Neutrophil (primary cell): ENCODE data around the gene PLPP3.

Experiments used
- H3K27ac ChIP-seq: fragments of 200-600 bp; sonication (generic); 2 replicates; pipeline ENCODE4 v1.5.1; 2016; ENCODE audit warnings: mild to moderate bottlenecking, moderate library complexity
- H3K27me3 ChIP-seq: fragments of 200-600 bp; sonication (generic); 2 replicates; pipeline ENCODE4 v1.6.0; 2016; ENCODE audit warnings: mild to moderate bottlenecking
- H3K36me3 ChIP-seq: fragments of 200-600 bp; sonication (generic); 2 replicates; pipeline ENCODE4 v1.5.1; 2017
- H3K4me1 ChIP-seq, 2 experiments: fragments of 200-600 bp in 1 of 2; sonication (generic) in 1 of 2; 1 replicate in 1 of 2; 2 replicates in 1 of 2; pipeline versions ENCODE4 v1.5.1 to v1.6.1; 2013 to 2016; ENCODE audit warnings: low read depth in 1 of 2, low read length in 1 of 2, mild to moderate bottlenecking in 1 of 2, moderate library complexity in 1 of 2; ENCODE audit not compliant: control insufficient read depth in 1 of 2, insufficient read depth in 1 of 2
- H3K4me3 ChIP-seq, 2 experiments: fragments of 200-600 bp in 1 of 2; sonication (generic) in 1 of 2; 1 replicate in 1 of 2; 2 replicates in 1 of 2; pipeline ENCODE4 v1.5.1; 2013 to 2016; ENCODE audit warnings: low read depth in 1 of 2, low read length in 1 of 2, mild to moderate bottlenecking in 1 of 2, moderate library complexity in 1 of 2
- H3K9me3 ChIP-seq: fragments of 200-600 bp; sonication (generic); 2 replicates; pipeline ENCODE4 v1.5.1; 2016
- CTCF ChIP-seq: fragments of 200-600 bp; sonication (generic); IDR thresholded peaks from 2 replicates; pipeline ENCODE4 v1.5.1; 2016; ENCODE audit warnings: antibody characterized with exemption

The PLPP3 gene

GRCh38 chr1:56473582-56474270 is 105.6 kb downstream of the PLPP3 start:
- no peak overlapping the region for H3K27ac ChIP-seq
- H3K4me3 ChIP-seq: no peak overlapping the region
- H3K36me3 ChIP-seq: no peaks in the 10 kb centered on the region
- no peaks in the 10 kb centered on the region for H3K27me3 ChIP-seq
- H3K4me1 ChIP-seq: peaks cover 53 to 64% of the 10 kb centered on the region in 2 experiments
- no peak for TF ChIP-seq CTCF
- no peaks in the 10 kb centered on the region for H3K9me3 ChIP-seq

- no peaks in the 10 kb centered on the region for H3K9me3 ChIP-seq
- H3K27ac ChIP-seq: peak overlapping the region; percentile 73
- no peak for TF ChIP-seq CTCF
- H3K27me3 ChIP-seq: no peaks in the 10 kb centered on the region
- peak overlapping the region in 1 of 2 experiments; percentile 32 for H3K4me3 ChIP-seq
- H3K36me3 ChIP-seq: no peaks in the 10 kb centered on the region
- peaks cover 44 to 56% of the 10 kb centered on the region in 2 experiments for H3K4me1 ChIP-seq
Measured at GRCh38 chr1:56472860-56473259, 106.5 kb downstream of the PLPP3 start.

- TF ChIP-seq CTCF: no peak
- Histone ChIP-seq H3K36me3 (no peaks in the 10 kb centered on the region), H3K27ac (no peak overlapping the region), H3K9me3 (no peaks in the 10 kb centered on the region), H3K4me3 (no peak overlapping the region), H3K4me1 (peaks cover 42 to 63% of the 10 kb centered on the region in 2 experiments), H3K27me3 (no peaks in the 10 kb centered on the region)
Measured at GRCh38 chr1:56469640-56470371, 109.6 kb downstream of the PLPP3 start.

GRCh38 chr1:56468518-56468917 is 110.8 kb downstream of the PLPP3 start:
- no peak overlapping the region for H3K4me3 ChIP-seq
- H3K27me3 ChIP-seq: no peaks in the 10 kb centered on the region
- no peaks in the 10 kb centered on the region for H3K36me3 ChIP-seq
- H3K27ac ChIP-seq: no peak overlapping the region
- H3K4me1 ChIP-seq: peaks cover 36 to 60% of the 10 kb centered on the region in 2 experiments
- TF ChIP-seq CTCF: no peak
- no peaks in the 10 kb centered on the region for H3K9me3 ChIP-seq

- no peaks in the 10 kb centered on the region for H3K36me3 ChIP-seq
- H3K4me3 ChIP-seq: no peak overlapping the region
- H3K27ac ChIP-seq: peak overlapping the region; percentile 58
- peaks cover 16 to 40% of the 10 kb centered on the region in 2 experiments for H3K4me1 ChIP-seq
- H3K27me3 ChIP-seq: no peaks in the 10 kb centered on the region
- H3K9me3 ChIP-seq: no peaks in the 10 kb centered on the region
- no peak for TF ChIP-seq CTCF
Measured at GRCh38 chr1:56466538-56466937, 112.8 kb downstream of the PLPP3 start.
